Muscle of back (tissue), 11 donors: ENCODE data around the gene NAB2. TPM values are rescaled to one million over a fixed set of nuclear protein-coding genes. Genes with fewer than 3 reads are reported as not detected.

Experiments used
- DNase-seq, 3 donors: peaks; one replicate each; pipeline versions ENCODE4 v3.0.0 to v3.0.0-alpha.2; 2013
- polyA plus RNA-seq, 10 donors: library from polyadenylated mRNA; unstranded; fragments of 120-200 nt; gene quantifications; one replicate each; pipeline ENCODE4 v1.2.1, GENCODE V29; 2013; ENCODE audit not compliant: insufficient read length in 10 of 10

The NAB2 gene
- polyA plus RNA-seq, 10 donors = 23.9 to 40.1 (median 30.4) TPM

DNA sequence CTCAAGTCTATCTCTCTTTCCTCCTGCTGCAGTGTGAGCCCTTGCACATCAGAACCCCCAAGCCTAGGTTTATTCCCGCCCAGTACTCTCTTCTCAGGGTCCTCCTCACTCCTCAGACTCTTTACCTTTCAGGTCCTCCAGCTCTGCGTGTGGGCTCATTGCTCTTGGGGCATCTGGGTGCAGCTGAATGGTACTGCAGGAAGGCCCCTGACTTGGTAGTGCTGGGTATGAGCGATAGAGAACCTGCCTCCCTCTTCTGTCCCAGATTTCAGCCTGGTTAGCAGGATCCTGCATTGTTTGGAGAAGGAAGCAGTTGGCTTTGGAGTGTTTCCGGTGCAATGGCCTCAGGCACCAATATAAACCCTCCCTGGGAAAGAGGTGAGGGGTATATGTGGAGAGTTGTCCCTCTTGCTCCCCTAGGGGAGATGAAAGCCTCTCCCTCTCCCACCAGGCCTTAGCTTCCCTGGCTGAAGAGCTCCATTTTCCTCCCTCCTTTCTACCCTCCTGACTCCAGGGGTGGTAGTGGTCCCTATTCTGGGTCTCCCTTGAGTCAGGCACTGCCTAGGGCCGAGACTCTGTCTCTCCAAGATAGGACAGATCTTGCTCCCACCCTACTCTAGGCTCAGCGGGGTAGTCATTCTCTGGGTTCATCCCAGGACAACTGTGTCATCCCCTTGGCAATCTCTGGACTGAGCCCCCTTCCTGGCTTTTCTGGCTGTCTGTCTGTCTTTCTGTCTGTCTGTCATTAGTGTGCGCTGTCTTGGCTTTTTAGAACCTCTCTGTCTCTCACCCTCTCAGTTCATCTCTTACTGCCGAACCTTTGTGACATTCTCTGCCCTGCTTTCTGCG lies 43.2 kb downstream of the NAB2 start:
- DNase-seq = no peak

DNA sequence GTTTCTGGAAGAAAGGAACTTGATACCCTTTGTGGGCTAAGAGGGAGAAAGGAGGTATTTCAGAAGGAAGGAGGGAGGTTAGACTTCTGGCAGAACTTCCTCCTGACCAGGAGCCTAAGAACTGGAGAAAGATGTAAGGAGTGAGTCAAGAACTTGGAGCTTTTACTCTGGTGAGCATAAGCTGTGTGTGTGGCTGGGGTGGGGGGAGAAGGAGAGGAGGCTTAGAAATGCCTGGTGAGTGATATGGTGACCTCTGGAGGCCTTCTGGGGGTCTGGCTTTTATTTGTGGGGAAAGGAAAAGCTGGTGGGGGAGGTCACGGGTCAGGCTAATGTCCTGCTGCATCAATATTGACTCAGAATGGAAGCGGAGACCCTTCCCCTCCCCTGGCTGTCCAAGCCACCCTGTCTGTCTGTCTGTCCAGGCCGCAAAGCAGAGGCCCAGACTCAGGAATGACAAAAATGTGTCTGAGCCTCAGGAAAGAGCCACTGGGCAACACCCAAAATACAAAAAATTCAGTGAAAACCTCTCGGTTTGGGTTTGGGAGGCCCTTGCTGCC lies 44.2 kb downstream of the NAB2 start:
- peak in 1 of 3 donors; percentile 34 for DNase-seq

DNA sequence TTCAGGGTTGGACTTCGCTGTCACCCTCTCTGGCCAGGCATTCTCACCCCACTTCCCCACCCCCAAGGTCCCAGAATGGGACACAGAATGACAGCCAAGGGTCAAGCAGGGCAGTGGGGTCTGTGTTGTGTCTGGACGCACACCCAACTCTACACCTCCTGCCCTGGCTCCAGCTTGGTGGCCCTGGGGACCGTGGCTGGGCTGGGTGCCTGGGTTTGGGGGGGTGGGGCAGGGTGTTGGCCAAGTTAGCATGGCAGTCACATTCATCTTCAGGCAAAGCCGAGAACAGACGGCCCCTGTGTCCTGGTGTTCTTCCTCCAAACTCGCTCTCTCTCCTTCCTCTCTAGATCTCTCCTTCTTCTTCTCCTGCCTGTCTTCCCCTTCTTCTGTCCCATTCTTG lies 45.0 kb downstream of the NAB2 start:
- DNase-seq = peak in 1 of 3 donors; percentile 53

DNA sequence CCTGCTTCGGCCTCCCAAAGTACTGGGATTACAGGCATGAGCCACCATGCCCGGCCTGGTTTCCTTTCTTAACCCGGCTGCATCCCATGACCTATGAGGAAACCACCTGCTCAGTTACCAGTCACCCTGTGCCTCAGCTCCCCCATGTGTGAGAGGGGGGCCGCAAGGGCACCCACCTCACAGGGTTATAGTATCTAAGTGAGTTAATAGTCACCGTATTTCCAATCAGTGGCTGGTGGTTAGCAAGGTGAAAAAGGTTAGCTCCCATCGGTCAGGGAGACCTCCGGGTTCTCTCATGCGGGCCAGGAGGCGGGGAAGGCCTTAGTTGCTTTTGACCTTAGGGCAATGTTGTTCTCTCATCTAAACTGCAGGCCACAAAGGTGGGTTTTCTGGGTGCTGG lies 46.0 kb downstream of the NAB2 start:
- DNase-seq = no peak

DNA sequence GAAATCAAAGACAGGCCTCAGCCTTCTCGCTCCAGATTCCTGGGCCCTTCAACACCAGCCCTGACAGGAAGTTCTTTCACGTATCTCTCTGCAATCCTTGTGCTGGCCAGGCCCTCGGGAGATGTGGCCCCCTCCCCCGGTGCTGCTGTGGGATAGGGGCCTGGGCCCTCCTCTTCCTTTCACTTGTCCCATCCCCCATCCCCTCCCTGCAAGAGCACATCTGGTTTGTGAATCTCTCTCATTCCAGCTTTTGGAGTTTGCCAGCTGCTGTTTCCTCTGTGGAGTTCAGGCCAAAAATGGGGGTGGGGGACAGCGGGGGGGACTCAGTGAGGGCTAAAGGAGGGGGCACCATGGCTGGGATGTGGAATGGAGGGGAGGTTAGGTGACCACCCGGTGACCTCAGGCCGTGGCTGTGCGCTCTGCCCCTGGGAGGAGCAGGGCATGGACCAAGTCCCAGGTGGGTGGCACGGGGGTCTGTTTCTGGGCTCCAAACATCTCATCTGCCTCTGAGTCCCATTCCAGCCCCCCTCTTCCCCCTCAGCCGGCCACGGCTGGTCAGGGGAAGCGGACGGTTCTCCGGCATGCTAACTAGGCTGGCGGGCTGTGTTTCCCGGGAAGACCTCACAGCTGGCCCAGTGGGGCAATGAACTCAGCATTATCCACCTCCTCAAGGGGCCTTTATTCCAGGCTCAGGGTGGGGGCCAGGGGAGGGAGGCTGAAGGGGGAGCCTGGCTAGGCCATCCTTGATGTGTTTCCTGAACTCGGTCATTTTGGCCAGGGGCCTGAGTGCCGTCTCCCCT lies 46.8 kb downstream of the NAB2 start:
- DNase-seq = peak in 2 of 3 donors; percentile 89 to 97

DNA sequence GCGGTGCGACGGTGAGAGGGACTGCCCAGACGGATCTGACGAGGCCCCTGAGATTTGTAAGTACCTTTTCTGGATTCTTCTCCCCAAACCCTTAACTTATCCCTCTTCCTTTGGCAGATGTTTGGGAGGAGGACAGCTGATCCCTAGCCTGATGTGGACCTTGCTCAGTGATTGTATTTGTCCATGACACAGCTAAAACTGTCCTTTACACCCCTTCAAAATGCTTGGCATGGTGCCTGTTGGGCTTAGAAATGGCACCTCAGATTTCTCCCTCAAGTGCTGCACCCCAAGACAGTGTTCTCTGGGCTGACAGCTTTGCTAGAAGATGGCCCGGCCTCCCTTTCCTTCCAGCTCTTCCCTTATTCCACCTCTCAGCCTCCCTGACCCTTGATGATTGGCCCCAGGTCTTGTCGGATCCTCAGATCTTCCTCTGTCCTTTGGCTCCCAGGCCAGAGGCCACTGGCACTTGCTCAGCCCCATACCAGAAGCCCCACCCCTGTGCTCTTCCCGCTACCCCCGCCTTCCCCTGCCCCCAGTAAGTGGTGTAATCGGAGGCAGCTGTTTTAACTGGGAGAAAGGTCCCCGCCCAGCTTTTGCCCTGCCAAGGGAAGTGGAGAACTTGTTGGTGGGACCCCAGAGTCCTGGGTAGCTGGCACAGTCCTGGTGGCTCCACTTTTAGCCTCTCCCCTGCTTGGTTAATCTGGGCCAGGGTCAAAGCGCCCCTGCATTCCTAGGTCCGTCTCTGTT lies 49.8 kb downstream of the NAB2 start:
- DNase-seq = peak in 1 of 3 donors; percentile 48

DNA sequence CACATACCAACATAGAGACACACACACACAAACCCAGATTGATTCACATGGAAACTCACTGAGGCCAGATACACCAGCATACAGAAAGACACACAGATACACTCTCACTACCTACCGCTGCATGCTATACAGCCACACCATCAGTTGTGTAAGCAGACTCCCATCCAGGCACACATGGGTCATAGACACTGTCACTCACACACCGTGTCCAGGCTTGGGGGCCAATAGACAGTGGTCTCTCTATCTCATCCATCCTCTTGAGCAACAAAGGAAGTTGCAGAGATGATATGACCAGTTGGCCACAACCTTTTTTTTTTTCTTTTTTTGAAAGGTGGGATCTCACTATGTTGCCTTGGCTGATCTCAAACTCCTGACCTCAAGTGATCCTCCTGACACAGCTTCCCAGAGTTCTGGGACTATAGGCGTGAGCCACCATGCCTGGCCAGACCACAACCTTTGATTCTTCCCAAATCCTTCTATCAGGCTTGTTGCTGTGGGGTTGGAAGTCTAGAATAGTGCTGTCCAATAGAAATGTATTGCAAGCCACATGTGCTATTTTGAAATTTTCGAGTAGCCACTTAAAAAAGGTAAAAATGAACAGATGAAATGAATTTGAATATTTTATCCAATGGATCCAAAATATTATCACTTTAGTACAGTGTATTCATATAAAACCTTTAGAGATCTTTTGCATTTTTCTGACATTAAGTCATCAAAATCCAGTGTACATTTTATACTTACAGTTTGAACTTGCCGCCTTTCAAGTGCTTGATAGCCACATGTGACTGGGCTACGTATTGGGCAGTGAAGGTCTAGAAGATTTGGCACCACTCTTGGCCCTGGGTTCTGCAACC lies 51.1 kb downstream of the NAB2 start:
- no peak for DNase-seq

DNA sequence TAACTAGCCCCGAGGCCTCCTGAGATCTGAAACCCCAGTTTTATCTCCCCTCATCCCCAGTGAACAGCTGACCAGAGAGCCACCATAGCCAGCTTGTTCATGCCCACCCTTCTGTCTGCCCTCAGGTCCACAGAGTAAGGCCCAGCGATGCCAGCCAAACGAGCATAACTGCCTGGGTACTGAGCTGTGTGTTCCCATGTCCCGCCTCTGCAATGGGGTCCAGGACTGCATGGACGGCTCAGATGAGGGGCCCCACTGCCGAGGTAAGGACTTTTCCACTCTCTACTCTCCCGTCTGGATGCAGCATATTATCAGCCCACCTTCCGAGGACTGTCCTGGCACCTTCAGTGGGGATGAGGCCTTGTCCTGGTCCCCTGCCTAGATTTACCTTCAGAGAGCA lies 52.3 kb downstream of the NAB2 start:
- no peak for DNase-seq

DNA sequence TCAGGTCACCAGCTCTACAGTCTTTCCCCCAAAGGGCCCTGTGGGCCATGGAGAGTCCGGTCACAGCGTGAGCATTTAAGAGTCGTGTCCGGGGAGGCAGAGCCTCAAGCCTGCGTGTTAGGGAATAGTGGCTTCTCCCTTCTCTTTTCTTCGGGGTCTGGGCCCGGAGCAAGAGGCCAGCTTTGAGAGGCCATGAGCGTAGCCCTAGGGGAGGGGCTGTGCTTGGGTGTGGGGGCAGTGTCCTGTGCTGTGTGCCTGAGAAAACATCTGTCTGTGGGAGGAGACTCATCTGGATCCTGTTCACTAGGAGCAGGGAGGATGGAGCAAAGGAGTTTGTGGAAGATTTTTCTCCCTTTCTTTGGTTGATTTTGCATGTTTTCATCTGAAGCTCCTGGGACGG lies 53.2 kb downstream of the NAB2 start:
- DNase-seq = peak in 2 of 3 donors; percentile 62 to 82

DNA sequence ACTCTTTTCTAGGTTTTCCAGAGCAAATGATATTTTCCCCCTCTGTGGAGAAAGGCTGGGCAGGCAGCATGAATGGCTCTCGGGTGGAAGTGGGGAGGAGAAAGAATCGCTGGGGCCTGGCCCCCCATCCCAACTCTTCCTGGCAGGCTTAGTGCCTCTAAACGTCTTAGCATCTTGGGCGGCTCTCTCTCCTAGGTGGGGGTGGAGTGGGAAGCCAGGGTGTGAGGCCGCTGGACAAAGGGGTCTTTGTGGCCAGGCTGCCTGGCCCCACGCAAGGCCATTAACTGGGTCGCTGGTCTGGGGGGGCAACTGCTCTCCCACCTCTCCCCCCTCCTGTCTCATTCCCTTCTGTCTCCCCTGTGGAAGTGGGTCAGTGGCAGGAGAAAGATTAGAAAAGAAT lies 53.8 kb downstream of the NAB2 start:
- DNase-seq = no peak

DNA sequence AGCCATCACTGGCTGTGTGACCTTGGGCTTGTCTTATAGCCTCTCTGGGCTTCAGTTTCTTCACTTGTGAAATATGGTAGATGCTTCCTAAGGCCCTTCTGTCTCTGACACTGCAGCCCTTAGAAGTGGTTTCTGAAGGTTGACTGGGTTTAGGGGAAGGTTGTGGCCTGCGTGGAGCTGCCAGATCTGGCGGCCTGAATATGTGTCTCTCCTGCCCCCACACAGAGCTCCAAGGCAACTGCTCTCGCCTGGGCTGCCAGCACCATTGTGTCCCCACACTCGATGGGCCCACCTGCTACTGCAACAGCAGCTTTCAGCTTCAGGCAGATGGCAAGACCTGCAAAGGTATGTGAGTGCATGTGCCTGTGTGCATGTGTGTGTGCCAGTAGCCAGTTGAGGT lies 54.5 kb downstream of the NAB2 start:
- DNase-seq = no peak

Other genes starting within 250 kb of the NAB2 start
- under 1 TPM; 0.12 to 0.77 (median 0.35) TPM for gene SDR9C7, start 154.7 kb upstream of the NAB2 start, polyA plus RNA-seq
- under 1 TPM; 0.10 to 0.64 (median 0.39) TPM for gene RDH16, start 131.5 kb upstream of the NAB2 start, polyA plus RNA-seq
- gene ZBTB39, start 82.6 kb upstream of the NAB2 start, polyA plus RNA-seq = 1 to 10 TPM; 4.6 to 7.0 (median 5.7) TPM
- gene TAC3, start 72.6 kb upstream of the NAB2 start, polyA plus RNA-seq = under 1 TPM in 4 of 10 donors, not detected in 6; 0.24 to 0.75 (median 0.52) TPM
- under 1 TPM in 6 of 10 donors, not detected in 4; 0.11 to 0.71 (median 0.33) TPM for gene MYO1A, start 39.0 kb upstream of the NAB2 start, polyA plus RNA-seq
- 10 to 100 TPM; 13.5 to 26.0 (median 17.5) TPM for gene NEMP1, start 10.3 kb upstream of the NAB2 start, polyA plus RNA-seq
- gene STAT6, start 22.2 kb downstream of the NAB2 start, polyA plus RNA-seq = 10 to 100 TPM; 32.6 to 53.5 (median 40.8) TPM
- 100 to 1,000 TPM in 9 of 10 donors, 10 to 100 TPM in 1; 95.2 to 226 (median 134) TPM for gene LRP1, start 39.4 kb downstream of the NAB2 start, polyA plus RNA-seq
- gene LRP1-AS, start 58.5 kb downstream of the NAB2 start, polyA plus RNA-seq = 1 to 10 TPM in 3 of 10 donors, under 1 TPM in 6, not detected in 1; 0.47 to 1.1 (median 0.92) TPM
- 1 to 10 TPM; 1.7 to 5.1 (median 2.1) TPM for gene NXPH4, start 127.7 kb downstream of the NAB2 start, polyA plus RNA-seq
- gene SHMT2, start 140.6 kb downstream of the NAB2 start, polyA plus RNA-seq = 10 to 100 TPM; 50.2 to 76.8 (median 63.3) TPM
- 100 to 1,000 TPM; 248 to 457 (median 368) TPM for gene STAC3, start 162.1 kb downstream of the NAB2 start, polyA plus RNA-seq